PC-9 (cell line): Measurements from ENCODE around the gene PPP1R13L.

ENCODE experiments used
- EZH2 ChIP-seq: fragments of 200-600 bp; sonication (generic); IDR thresholded peaks from 2 replicates; pipeline ENCODE4 v1.8.0; 2017; ENCODE audit warnings: antibody characterized with exemption, low read depth
- TF ChIP-seq, protein P1 (sequence below): fragments of 200-600 bp; sonication (generic); conservative IDR thresholded peaks from 2 replicates; pipeline ENCODE4 v1.6.1; 2017; ENCODE audit warnings: mixed run types, antibody characterized with exemption, mild to moderate bottlenecking, moderate library complexity

DNA sequence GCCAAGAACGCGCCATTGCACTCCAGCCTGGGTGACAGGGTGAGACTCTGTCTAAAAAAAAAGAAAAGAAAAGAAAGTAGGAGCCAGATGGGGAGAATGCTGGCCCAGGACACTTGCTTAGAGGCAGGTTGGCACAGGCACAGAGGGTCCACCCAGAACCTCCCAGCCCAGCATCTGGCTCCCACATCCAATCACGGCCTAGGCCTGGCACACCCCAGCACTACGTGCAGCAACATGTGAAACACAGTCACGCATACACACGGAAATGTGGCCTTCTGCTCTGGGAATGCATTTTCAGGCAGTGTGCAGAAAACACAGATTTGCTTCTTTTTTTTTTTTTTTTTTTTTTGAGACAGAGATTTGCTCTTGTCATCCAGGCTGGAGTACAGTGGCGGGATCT is 42.1 kb upstream of the PPP1R13L start:
- TF ChIP-seq EZH2, result no peak
- TF ChIP-seq, protein P1, sequence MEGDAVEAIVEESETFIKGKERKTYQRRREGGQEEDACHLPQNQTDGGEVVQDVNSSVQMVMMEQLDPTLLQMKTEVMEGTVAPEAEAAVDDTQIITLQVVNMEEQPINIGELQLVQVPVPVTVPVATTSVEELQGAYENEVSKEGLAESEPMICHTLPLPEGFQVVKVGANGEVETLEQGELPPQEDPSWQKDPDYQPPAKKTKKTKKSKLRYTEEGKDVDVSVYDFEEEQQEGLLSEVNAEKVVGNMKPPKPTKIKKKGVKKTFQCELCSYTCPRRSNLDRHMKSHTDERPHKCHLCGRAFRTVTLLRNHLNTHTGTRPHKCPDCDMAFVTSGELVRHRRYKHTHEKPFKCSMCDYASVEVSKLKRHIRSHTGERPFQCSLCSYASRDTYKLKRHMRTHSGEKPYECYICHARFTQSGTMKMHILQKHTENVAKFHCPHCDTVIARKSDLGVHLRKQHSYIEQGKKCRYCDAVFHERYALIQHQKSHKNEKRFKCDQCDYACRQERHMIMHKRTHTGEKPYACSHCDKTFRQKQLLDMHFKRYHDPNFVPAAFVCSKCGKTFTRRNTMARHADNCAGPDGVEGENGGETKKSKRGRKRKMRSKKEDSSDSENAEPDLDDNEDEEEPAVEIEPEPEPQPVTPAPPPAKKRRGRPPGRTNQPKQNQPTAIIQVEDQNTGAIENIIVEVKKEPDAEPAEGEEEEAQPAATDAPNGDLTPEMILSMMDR, result no peak
